Hematopoietic multipotent progenitor cell treated with erythropoietin and hydrocortisone succinate and interleukin-3 and kit ligand, for 15 days (in vitro differentiated cells): Measurements from ENCODE around the gene F10.
"Not testable (repeated sequence)": the region's sequence is repeated elsewhere in the genome, so short reads cannot be mapped to it uniquely, and the experiment has no call there.

ENCODE experiments used
- DNase-seq: peaks from one replicate; pipeline ENCODE4 v3.0.0-alpha.2; 2015; ENCODE audit warnings: low spot score

The F10 gene

DNA sequence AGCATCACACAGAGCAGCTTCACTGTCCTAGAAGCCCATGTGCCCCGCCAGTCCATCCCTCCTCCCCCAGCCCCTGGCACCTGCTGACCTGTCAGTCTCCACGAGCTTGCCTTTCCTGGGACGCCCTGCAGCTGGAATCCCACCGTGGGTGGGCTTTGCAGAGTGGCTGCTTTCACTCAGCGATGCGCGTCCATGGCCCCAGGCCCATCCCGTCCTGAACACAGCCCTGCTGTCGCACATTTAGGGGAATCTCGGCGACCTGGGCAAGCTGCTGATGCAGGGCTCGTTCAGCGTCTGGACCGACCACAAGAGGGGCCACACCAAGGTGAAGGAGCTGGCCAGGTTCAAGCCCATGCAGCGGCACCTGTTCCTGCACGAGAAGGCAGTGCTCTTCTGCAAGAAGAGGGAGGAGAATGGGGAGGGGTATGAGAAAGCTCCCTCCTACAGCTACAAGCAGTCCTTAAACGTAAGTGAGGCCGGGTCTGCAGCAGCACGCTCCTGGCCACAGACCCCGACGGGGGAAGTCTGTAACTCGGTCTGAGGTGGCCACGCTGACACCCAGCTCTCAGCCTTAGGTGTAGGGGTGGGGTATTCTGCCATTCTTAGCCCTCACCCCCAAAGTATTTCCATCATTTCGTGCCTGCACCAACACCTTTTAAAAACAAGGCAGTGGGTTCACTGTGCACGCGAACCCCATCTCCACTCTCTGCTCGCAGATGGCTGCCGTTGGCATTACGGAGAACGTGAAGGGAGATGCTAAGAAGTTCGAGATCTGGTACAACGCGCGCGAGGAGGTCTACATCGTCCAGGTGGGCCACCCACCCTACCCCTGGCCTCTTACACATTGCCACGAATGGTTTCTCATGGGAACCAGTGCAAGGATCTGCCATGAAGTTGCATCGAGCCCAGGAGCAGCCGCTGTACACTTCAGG is 35.3 kb upstream of the F10 start:
- no peak for DNase-seq

DNA sequence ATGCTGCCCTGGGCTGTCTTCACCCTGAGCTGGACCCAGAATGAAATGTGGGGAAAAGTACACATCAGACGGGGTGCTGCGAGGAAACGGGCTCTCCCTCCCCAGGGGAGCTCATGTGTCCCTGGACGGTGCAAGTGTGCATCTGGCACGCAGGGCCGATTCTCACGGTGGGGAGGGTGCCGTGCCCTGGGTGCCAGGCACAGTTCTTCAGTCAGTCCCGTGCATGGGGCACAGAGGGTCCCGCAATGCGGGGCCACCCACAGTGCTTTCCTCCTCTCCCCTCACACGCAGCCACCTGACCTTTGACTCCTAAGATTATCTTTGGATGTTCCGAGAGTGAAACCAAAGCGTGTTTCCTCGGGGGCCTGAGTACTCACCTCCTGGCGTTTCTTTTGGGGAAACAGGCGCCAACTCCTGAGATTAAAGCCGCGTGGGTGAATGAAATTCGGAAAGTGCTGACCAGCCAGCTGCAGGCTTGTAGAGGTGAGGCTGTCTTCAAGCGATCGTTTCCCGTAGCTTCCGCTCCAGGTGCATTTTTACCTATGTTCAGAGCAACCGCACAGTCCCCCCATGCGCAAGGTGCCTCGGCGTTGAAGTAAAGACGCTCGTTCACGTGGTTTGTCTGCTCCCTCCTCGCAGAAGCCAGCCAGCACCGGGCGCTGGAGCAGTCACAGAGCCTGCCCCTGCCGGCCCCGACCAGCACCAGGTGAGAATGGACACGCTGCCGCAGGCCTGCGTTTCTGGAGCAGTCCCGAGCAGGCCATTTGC is 34.5 kb upstream of the F10 start:
- no peak for DNase-seq

DNA sequence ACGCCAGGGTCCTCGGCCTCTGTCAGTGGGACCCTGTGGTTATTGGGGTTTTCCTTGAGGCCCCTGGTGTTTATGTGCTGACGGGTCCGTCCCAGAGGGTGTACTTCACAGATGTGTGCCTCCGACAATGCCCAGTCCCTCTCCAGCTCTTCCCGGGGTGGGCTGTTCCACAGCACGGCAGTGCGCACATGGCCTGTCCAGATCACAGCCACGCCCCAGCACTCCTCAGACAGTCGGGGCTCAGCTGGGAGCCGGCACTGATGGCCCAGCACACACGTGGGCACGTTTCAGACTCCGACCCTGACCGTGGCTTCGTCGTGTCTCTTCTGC is 33.9 kb upstream of the F10 start:
- no peak for DNase-seq

DNA sequence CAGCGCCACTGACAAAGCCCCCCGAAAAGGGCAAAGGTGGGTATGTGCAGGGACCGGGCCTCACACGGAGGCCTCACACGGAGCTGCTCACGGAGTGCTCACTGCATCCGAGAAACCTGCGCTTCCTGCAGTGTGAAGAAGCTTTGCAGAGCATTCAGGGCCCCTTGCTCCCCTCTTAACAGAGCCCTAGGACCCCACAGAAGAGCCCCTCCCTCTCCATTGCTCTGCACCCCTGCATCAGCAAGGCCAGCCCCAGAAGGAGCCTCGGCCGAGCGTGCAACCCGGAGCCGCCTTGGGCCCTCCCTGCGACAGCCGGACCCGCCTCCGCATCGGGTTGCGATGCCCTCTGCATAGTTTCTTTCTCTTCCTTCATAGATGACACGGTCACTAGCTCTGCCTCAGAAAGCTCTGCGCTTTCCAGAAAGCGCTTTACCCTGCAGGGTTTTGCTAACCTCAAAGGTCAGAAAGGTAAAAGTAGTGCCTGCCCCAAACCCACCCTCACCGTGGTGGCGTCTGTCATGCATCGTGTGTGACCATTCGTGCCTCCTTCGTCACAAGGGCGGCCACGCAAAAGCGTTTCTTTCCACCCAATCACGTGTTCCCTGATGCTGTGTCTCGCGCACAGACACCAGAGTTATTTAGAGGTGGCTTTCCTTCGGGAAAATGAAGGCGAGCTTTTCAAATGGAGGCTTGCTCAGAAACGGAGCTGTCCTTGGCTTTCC is 32.7 kb upstream of the F10 start:
- DNase-seq = no peak

DNA sequence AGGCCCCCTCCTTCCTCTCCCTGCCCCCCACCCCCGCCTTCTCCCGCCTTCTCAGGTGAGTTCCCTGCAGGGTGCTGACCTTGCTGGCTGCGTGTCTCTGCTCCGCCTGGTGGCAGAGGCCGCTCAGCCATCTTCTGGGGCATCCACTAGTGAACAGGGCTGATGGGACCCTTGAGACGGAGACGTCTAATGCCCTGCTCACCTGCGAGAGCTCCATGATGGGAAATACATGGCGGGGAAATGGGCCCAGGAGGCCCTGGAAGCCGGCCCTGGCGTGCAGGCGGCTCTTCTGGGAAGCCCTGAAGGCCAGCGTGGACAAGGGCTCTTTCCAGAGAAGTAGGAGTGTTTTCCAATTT is 32.2 kb upstream of the F10 start:
- DNase-seq = no peak

DNA sequence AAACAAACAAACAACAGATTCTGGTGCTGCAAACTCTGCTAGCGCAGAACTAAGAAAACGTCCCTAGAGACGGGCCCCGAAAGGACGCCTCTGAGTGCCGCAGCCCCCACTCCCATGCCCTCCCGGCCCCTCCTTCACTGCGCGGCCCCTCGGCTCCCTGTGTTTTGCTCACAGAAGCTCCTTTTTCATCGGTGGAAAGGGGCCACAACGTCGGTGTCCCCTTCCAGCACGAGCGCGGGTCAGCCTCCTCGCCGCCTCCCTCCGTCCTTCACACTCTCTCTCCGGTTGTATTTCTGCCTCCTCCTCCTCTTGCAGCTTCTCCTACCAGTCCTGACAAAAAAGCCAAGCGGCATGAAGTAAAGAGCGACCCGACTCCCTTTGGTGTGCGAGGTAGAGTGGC is 31.8 kb upstream of the F10 start:
- DNase-seq = no peak

DNA sequence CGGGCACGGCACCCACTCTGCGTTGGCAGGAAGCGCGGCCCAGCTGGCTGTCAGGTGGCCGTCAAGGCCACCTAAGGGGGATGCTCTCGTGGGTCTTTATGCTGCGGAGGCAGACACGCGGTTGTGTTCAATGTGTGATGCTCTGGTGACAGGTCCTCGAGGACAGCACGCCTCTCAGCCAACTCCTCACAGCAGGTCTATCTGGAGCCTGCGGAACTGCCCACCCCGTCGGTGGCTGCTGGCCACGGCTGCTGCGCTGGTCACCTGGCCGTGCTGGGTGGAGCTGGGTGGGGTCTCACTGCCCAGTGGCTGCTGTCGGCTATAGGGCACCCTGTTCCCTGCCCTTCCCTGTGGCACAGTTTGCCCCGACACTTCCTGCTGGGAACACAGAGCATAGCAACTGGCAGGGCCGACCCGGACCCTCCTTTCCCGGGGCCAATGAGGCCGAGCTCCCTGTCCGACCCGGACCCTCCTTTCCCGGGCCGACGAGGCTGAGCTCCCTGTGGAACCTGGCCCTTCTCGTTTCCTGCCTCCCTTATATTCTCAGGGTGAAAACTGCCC is 31.3 kb upstream of the F10 start:
- DNase-seq = no peak

DNA sequence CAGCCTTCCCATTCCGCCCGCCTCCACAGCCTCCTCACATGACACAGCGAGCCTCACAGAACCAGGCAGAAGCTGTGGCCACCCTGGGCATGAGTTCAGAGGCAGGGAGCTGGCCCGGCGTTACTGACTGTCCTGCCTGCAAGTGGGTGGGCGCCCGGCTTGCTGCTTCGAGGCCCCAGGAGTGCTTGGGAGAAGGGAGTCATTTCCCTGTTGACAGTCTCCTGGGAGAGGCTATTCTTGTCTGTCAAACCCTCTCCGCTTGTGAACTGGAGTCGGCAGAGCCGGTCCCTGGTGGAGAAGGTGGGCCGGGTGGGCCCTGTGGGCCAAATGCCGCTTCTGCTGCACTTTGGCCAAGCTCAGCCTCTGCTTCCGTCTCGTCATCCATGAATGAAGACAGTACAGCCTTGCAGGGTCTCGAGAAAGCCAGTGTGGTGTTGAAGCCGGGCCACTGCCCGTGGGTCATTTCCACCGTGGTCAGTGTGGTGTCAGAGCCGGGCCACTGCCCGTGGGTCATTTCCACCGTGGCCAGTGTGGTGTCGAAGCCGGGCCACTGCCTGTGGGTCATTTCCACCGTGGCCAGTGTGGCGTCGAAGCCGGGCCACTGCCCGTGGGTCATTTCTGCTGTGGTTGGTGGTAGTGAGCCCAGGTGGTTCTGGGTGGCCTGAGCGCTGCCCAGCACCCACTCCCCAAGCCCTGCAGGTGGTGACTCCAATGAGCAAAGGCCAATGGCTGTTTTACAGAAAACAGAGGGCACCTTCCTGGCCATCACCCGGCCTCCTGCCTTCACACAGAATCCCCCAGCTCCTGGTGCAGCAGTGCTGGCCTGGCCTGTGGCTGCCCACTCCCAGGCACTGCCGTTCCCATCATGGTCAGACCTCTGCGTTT is 30.5 kb upstream of the F10 start:
- no peak for DNase-seq

DNA sequence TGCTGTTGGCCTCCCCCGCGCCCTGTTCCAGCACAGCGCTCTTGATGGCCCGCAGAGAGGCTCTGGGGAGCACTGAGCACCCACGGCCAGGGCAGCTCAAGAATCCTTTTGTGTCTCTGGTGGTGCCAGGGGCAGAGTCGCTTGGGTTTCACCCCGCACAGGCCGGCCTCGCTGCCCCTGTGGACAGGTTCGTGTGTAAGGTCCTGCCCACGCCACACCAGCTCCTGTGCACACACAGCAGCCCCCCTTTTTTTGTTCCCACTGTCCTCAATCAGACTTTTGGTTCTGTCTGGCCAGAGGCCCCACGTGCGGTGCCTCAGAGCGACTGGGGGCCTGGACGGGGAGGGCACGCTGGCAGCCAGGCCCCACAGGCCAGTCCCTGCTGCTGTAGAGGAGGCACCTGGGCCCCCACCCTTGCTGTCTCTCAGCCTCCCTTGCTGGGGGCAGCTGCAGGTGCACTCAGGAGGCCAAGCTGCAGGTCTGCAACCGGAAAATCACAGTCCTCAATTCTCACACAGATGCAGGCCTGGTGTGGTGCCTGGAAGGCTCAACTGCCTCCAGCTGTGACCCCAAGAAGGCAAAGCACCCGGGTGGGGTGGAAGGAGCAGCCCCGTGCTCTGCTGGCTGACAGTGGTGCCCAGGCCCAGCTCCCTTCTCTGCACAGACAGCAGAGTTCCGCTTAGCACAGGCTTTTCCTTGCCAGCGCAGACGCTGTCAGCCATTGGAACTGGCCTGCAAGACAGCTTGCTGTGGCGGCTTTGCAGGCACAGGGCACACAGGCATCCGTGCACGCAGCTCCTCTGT is 29.6 kb upstream of the F10 start:
- no peak for DNase-seq

DNA sequence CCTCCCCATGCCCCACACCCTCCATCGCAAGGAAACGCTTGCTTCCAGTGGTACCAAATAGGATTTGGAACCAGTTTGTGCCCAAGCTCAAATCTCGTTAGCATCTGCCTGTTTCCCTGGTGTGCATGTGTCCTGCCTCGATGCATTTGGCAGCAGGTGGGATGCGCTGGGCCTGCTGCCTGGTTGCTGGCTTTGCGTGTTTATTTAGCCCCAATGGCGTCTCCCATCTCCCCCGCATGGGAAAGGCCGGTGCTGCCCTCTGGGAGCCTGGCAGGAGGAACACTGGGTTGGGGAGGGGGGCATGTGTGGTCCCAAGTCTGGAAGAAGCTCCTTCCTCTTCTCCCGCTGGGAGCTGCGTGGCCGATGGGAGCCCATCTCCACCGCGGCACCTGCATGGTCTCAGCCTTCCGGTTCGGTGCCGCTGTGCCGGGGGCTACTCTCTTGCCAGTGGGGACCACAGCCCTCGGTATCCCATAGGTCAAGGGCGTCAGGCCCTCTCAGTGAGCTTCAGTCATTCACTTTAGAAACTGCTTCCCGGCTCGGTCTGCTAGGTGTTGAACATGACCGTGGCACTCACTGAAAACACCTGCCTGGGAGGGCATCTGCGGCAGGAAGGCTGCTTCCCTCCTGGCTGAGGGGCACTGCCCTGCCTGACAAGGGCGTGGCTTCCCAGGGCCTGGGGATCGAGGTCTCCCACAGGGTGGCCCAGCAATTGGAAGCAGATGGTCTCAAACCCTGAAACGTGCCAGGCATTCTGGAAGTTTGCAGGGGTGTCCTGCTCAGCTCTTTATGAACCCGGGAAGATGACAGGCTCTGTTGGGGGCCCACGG is 28.8 kb upstream of the F10 start:
- no peak for DNase-seq

DNA sequence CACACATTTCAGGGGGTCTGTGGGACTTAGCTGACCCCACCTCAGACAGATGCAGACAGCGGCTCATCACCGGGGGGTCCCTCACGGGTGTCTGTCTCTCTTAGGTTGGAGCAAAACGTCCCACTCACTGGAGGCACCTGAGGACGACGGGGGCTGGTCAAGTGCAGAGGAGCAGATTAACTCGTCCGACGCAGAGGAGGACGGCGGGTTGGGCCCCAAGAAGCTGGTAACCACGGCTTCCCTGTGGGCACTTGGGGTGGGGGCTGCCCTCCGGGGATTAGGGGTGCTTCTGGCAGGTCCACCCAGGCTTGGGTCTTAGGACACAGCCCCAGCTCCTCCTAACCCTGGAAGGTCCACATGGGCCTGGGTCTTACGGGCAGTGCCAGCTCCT is 28.2 kb upstream of the F10 start:
- DNase-seq = no peak

DNA sequence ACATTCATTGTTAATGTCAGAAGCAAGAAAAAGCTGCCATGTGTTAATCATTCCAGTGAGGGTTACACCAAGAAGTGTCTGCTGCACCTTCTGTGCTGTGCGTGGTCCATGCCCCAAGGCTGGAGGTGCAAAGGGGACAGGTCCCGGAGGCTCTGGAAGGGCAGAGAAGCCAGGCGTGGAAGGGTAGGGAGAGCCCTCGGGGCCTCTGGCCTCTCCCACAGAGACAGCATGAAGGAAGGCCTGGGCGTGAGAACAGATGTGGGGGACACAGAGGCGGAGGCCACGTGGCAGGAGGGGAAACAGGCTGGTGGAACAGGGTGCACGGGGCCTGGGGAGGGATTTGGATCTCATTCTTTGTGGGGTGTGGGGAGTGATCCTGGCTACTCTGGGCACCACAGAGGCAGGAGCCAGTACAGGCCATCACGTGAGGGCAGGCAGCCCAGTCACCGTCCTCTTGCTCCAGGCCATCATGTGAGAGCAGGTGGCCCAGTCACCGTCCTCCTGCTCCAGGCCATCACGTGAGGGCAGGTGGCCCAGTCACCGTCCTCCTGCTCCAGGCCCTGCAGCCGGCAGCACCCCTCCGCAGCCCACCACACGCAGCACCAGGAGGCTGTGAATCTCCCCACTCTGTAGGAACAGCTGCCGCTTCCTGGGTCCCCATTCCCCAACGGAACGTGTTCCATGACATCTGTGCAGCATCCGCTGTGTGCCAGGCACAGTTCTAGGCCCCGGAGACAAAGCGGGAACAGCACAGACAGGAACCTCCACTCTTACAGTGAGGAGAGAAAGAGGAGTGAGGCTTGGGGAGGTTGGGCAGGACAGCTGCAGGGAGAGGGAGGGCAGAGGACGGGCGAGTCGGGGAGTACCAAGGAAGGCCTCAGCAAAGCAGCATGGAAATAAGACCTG is 27.2 kb upstream of the F10 start:
- DNase-seq = no peak

DNA sequence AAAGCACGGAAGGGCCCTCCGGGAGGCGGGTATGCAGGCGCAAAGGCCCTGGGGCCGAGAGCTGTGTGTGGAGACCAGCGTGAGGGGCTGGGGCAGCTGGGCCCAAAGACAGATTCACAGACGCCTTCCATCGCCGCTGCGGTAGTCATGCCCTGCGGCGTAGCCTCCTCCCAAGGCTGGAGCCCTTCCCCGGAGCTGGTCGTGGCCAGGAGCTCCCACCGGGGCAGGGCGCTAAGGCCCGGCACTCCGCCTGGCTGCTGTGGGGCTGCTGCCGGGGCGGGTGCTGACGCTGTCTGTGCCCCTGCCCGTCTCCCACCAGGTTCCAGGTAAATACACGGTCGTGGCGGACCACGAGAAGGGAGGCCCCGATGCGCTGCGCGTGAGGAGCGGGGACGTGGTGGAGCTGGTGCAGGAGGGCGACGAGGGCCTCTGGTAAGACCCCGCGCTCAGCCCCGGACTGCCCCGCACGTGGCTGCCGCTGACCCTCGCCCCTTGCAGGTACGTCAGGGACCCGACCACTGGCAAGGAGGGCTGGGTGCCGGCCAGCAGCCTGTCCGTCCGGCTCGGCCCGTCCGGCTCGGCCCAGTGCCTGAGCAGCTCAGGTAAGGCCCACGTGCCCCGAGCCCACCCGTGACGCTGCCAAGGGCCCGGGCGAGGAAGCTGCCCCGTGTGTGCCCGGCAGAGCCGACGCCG is 26.4 kb upstream of the F10 start:
- no peak for DNase-seq

DNA sequence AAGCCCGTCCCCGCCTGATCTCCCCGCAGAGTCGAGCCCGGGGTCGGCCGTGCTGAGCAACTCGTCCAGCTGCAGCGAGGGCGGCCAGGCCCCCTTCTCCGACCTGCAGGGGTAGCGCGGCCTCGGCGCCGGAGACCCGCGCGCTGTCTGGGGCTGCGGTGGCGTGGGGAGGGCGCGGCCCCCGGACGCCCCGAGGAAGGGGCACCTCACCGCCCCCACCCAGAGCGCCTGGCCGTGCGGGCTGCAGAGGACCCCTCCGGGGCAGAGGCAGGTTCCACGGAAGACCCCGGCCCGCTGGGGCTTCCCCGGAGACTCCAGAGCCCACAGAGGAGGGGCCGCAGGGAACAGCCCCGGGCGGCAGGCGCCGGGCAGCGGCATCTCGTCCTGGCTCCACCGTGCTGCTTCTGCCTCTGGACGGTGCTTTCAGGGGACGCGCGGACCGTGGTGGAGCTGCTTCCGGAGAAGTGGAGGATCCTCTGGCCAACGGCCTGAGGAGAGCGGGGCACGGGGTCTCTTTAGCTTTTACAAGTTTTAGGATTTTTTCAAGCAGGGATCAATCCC is 25.8 kb upstream of the F10 start:
- DNase-seq = no peak

DNA sequence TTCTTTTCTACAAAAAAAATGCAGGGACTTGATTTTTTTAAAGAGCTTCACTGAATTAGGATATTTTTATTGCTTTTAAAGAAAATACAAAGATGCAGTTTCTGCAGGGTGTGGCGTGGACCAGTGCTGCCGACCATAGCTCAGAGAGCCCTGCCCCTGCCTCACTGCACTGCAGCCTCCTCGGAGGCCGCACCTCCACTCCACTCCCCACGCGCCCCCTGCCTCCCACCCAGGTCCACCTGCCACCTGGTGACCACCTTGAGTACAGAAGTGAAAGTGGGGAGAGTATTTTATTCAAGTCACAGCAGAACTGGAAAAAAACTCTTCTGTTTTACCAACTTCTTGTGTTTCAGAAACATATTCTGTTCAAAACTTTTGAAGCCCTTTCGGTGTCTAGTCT is 24.9 kb upstream of the F10 start:
- DNase-seq = no peak

DNA sequence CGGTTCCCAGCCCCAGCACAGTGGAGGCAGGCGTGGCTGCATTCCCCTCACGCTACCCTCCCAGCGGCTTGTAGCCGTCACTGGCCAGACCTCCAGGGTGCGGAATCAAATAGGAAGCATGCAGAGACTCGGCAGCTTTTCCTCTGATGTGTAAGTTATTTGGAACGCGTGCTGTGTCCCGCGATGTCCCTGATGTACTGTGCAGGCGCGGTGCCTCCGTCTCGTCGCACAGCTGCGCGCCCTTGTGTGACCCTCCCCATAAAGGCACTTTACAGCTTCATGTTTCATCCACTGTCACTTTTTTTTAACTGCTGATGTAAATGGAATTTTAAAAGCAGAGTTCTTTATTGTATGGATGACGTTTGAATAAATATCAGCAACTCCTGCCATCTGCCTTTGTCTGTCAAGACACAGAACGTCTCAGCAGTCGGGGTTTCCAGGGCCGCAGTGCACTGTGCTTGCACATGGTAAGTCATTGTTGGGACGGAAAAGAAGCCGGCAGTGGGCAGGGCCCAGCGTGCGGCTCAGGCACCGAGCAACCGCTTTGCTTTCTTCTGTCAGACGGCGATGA is 24.4 kb upstream of the F10 start:
- DNase-seq = no peak

DNA sequence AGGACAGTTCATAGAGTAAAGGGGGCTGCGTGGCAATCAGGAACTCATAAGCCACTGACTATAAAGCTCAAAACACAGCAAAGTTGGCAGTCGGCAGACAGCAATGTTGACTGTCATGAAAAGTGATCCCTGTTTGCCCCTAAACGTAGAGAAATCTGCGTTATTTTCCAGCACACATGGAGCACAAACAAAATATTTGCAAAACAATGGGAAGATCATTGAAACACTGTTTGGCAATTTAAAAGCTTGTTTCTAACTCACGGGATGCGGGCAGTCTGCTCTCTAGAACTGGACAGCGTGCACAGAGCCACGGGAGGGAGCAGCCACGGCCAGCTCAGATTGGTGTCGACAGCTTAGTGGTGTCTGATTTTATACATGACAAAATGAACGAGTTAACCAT is 23.5 kb upstream of the F10 start:
- no peak for DNase-seq

DNA sequence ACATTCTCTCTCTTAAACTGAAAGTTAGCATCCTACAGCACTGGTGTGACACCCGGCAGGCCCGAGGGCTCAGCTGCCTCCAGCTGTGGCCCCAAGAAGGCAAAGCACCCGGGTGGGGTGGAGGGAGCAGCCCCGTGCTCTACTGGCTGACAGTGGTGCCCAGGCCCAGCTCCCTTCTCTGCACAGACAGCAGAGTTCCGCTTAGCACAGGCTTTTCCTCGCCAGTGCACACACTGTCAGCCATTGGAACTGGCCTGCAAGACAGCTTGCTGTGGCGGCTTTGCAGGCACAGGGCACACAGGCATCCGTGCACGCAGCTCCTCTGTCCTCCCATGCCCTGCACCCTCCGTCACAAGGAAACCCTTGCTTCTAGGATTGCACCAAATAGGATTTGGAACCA is 20.3 kb upstream of the F10 start:
- not testable (repeated sequence) for DNase-seq
